ENCODE measurements around the gene HCN1.

DNA sequence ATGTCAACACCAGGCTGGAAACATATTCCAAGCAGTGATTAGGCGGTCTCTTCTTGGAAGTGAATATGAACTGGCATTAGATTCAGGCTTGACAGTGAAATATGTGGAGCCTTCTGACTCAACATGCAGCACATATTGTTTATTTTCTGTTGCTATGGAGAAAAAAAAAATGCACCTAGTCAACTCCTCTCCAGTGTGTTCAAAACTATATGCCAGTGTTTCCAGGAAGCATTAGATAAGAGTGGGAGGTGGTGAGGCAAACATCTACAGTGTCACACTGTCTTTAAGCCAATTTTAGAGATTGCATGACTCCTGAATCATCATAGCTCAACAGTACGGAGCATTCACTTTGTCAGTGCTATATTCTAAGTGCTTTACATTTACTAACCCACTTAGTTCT, 117.9 kb downstream of the HCN1 start:
- TF ChIP-seq, protein P1, sequence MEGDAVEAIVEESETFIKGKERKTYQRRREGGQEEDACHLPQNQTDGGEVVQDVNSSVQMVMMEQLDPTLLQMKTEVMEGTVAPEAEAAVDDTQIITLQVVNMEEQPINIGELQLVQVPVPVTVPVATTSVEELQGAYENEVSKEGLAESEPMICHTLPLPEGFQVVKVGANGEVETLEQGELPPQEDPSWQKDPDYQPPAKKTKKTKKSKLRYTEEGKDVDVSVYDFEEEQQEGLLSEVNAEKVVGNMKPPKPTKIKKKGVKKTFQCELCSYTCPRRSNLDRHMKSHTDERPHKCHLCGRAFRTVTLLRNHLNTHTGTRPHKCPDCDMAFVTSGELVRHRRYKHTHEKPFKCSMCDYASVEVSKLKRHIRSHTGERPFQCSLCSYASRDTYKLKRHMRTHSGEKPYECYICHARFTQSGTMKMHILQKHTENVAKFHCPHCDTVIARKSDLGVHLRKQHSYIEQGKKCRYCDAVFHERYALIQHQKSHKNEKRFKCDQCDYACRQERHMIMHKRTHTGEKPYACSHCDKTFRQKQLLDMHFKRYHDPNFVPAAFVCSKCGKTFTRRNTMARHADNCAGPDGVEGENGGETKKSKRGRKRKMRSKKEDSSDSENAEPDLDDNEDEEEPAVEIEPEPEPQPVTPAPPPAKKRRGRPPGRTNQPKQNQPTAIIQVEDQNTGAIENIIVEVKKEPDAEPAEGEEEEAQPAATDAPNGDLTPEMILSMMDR (IDR thresholded peaks at IDR 0.05 in 8 of 11, conservative IDR thresholded peaks at IDR 0.05 in 3 of 11), result no peak
- TF ChIP-seq POLR2AphosphoS5 (IDR thresholded peaks at IDR 0.05) (no peak), POLR2A (IDR thresholded peaks at IDR 0.05) (no peak)
